K562 (cell line): ENCODE measurements around the gene POLR3GL. TPM values are rescaled to one million over a fixed set of nuclear protein-coding genes. Genes with fewer than 3 reads are reported as not detected.

ENCODE experiments used
- ATAC-seq: fragments of 200-7000 bp; cut with Tn5 transposase; 3 replicates; pipeline ENCODE4 v1.9.1; 2020; ENCODE audit warnings: moderate library complexity
- BruUV-seq: library from RNA; stranded (reverse); fragments of 400-500 nt; replicated peaks from 2 replicates; lab custom pipeline; 2021; lab: Mats Ljungman, UMichigan
- CTCF ChIA-PET: fragments of 300-600 bp; formaldehyde crosslinking; extraction: SDS; loops from one replicate; lab custom pipeline; 2021; ENCODE audit warnings: low intra/inter-chr PET ratio; lab: Yijun Ruan, JAX
- POLR2A ChIA-PET: fragments of 300-600, 350-650 bp; sonication (Branson Sonifier 250); formaldehyde crosslinking; extraction: SDS; loops from one replicate; lab custom pipeline; 2021; ENCODE audit warnings: antibody characterized with exemption, inconsistent platforms; lab: Yijun Ruan, JAX
- DNase-seq, 4 experiments: peaks; one replicate each; pipeline versions ENCODE4 v3.0.0 to v3.0.0-alpha.2; 2011 to 2018; ENCODE audit warnings: low spot score in 3 of 4, mixed read lengths in 3 of 4; ENCODE audit errors: extremely low read depth in 1 of 4
- FAIRE-seq: peaks from 2 replicates; lab custom pipeline; 2011; peaks lifted over from hg19 to GRCh38; lab: Jason Lieb, UNC
- H2AFZ ChIP-seq: 2 replicates; pipeline ENCODE4 v1.6.0; 2011; ENCODE audit warnings: low read depth, low read length, control low read depth, inconsistent platforms
- H3K27ac ChIP-seq: fragments of 200-600 bp; 3 replicates; pipeline ENCODE4 v1.8.0; 2011; ENCODE audit warnings: low read depth, mild to moderate bottlenecking, control low read depth, inconsistent platforms, low read length, moderate library complexity, mixed read lengths; ENCODE audit errors: extremely low read depth
- H3K27me3 ChIP-seq, 2 experiments: fragments of 300-600 bp in 1 of 2; 2 replicates in 1 of 2; 3 replicates in 1 of 2; pipeline versions ENCODE4 v1.6.0 to v1.8.0; 2011; ENCODE audit warnings: inconsistent platforms in 2 of 2, low read length in 2 of 2, mild to moderate bottlenecking in 1 of 2, mixed read lengths in 1 of 2, moderate library complexity in 1 of 2; ENCODE audit not compliant: control insufficient read depth in 2 of 2, insufficient read depth in 2 of 2
- H3K36me3 ChIP-seq: fragments of 300-600 bp; 3 replicates; pipeline ENCODE4 v1.8.0; 2011; ENCODE audit warnings: mild to moderate bottlenecking, low read length, inconsistent platforms; ENCODE audit not compliant: control insufficient read depth, insufficient read depth
- H3K4me1 ChIP-seq, 2 experiments: fragments of 200-600 bp in 1 of 2; replicated peaks in 1 of 2; 2 replicates in 1 of 2; 3 replicates in 1 of 2; pipeline versions ENCODE4 v1.5.1 to v1.8.0; 2011; ENCODE audit warnings: inconsistent platforms in 2 of 2, low read length in 2 of 2, mild to moderate bottlenecking in 1 of 2, mixed read lengths in 1 of 2, moderate library complexity in 1 of 2; ENCODE audit not compliant: control insufficient read depth in 2 of 2, insufficient read depth in 2 of 2
- H3K4me2 ChIP-seq: 2 replicates; pipeline ENCODE4 v1.6.1; 2011; ENCODE audit warnings: low read length, control low read depth, inconsistent platforms, mixed read lengths; ENCODE audit not compliant: insufficient read depth
- H3K4me3 ChIP-seq: fragments of 200-600 bp; sonication (generic), shearing (Covaris generic); 2 replicates; pipeline ENCODE4 v1.5.1; 2016; ENCODE audit warnings: control low read depth, inconsistent platforms
- H3K79me2 ChIP-seq: fragments of 200-600 bp; 3 replicates; pipeline ENCODE4 v1.8.0; 2011; ENCODE audit warnings: low read length, inconsistent platforms; ENCODE audit not compliant: control insufficient read depth, insufficient read depth
- H3K9ac ChIP-seq, 2 experiments: 2 replicates each; pipeline versions ENCODE4 v1.6.0 to v1.6.1; 2011; ENCODE audit warnings: low read depth in 2 of 2, low read length in 2 of 2, control low read depth in 1 of 2, inconsistent platforms in 1 of 2, mild to moderate bottlenecking in 1 of 2, mixed read lengths in 1 of 2; ENCODE audit not compliant: insufficient read depth in 1 of 2
- H3K9me1 ChIP-seq: one replicate; pipeline ENCODE4 v1.6.0; 2011; ENCODE audit warnings: inconsistent platforms, mild to moderate bottlenecking, low read length, moderate library complexity; ENCODE audit not compliant: control insufficient read depth, insufficient read depth
- H3K9me3 ChIP-seq: replicated peaks from 2 replicates; pipeline ENCODE4 v1.5.1; 2011; ENCODE audit warnings: low read depth, low read length, inconsistent platforms; ENCODE audit not compliant: control insufficient read depth, insufficient read depth
- H4K20me1 ChIP-seq: replicated peaks from 2 replicates; pipeline ENCODE4 v1.6.1; 2011; ENCODE audit warnings: low read length, inconsistent platforms, mixed read lengths; ENCODE audit not compliant: control insufficient read depth, insufficient read depth
- CAMTA2 ChIP-seq: fragments of 250-450 bp; sonication (Bioruptor Pico); conservative IDR thresholded peaks from 2 replicates; pipeline ENCODE4 v1.5.1; 2022
- CHD4 ChIP-seq: fragments of 200-600 bp; sonication (generic); IDR thresholded peaks from 3 replicates; pipeline ENCODE4 v1.6.1; 2012; ENCODE audit warnings: low read depth, mild to moderate bottlenecking, mixed read lengths, low read length, inconsistent platforms; ENCODE audit not compliant: insufficient read depth, insufficient replicate concordance, poor library complexity, severe bottlenecking
- DIDO1 ChIP-seq: fragments of 450-650 bp; IDR thresholded peaks from 2 replicates; pipeline ENCODE4 v1.6.1; 2016; ENCODE audit warnings: low read depth, missing biosample characterization, missing genetic modification characterization
- HIVEP1 ChIP-seq: fragments of 250-450 bp; sonication (Bioruptor Pico); IDR thresholded peaks from 2 replicates; pipeline ENCODE4 v1.4.0; 2020; ENCODE audit warnings: mild to moderate bottlenecking
- NRF1 ChIP-seq, 2 experiments: fragments of 450-650 bp; IDR thresholded peaks in 1 of 2; conservative IDR thresholded peaks in 1 of 2; 2 replicates each; pipeline ENCODE4 v1.6.1; 2014; ENCODE audit warnings: mild to moderate bottlenecking in 2 of 2
- RBM22 ChIP-seq: fragments of 200-400 bp; formaldehyde crosslinking; IDR thresholded peaks from 2 replicates; pipeline ENCODE4 v1.6.1; 2018; ENCODE audit warnings: low read length, low read depth; ENCODE audit not compliant: poor library complexity, severe bottlenecking
- SRSF1 ChIP-seq: fragments of 200-400 bp; formaldehyde crosslinking; IDR thresholded peaks from 2 replicates; pipeline ENCODE4 v1.6.1; 2017; ENCODE audit warnings: mild to moderate bottlenecking, low read depth, low read length, moderate library complexity
- ZBTB5 ChIP-seq: fragments of 450-650 bp; IDR thresholded peaks from 2 replicates; pipeline ENCODE4 v1.6.1; 2017; ENCODE audit warnings: antibody characterized with exemption
- ZNF41 ChIP-seq: fragments of 250-450 bp; sonication (Bioruptor Pico); conservative IDR thresholded peaks from 2 replicates; pipeline ENCODE4 v1.4.0; 2020; ENCODE audit warnings: mild to moderate bottlenecking
- WGBS: fragments of 100-300 bp; shearing (Covaris generic); methylation state at CpG from one replicate; pipeline ENCODE4 v1.1.6; 2016; ENCODE audit warnings: low coverage, mixed read lengths; ENCODE audit not compliant: insufficient coverage; ENCODE audit errors: missing lambda C conversion rate; 5-methylcytosine and 5-hydroxymethylcytosine counted together
- in situ Hi-C: fragments of 300-500 bp; cut with MboI; formaldehyde crosslinking; loops from 4 replicates; pipeline ENCODE4 v1.15.0; 2018; ENCODE audit warnings: inconsistent platforms, mixed read lengths
- intact Hi-C: fragments of 100-400 bp; cut with micrococcal nuclease; formaldehyde crosslinking; loops from 2 replicates; pipeline ENCODE4 v1.14.2; 2022
- polyA plus RNA-seq, 8 experiments: library from polyadenylated mRNA; depleted of rRNA in 4 of 8; stranded (reverse) in 5 of 8; unstranded in 3 of 8; fragments of >200 nt; fragmentation: Nextera tagmentation in 2 of 8; fragmentation: Illumina TruSeq in 1 of 8; extraction: Ambion mirVana in 2 of 8; extraction: Trizol in 1 of 8; gene quantifications; 2 replicates each; pipeline versions ENCODE4 v1.2.1 to v1.2.3, GENCODE V29; 2011 to 2014; ENCODE audit warnings: inconsistent platforms in 1 of 8, missing spikeins in 1 of 8
- total RNA-seq, 7 experiments: library from RNA; depleted of rRNA in 6 of 7; stranded (reverse); fragments of >200 nt in 6 of 7; fragmentation: Illumina TruSeq in 2 of 7; extraction: Trizol in 2 of 7; gene quantifications; 2 replicates each; pipeline versions ENCODE4 v1.2.1 to v1.2.3, GENCODE V29; 2011 to 2021; ENCODE audit warnings: low replicate concordance in 1 of 7
- TF ChIP-seq, protein P1 (sequence below): fragments of 450-650 bp; formaldehyde crosslinking; IDR thresholded peaks from 2 replicates; pipeline ENCODE4 v1.4.0; 2022; ENCODE audit warnings: missing genetic modification characterization
- TF ChIP-seq, protein P2 (sequence below): fragments of 450-650 bp; formaldehyde crosslinking; IDR thresholded peaks from 2 replicates; pipeline ENCODE4 v1.4.0; 2020; ENCODE audit warnings: mild to moderate bottlenecking

Gene POLR3GL
- total and polyA plus RNA-seq, 9 of the 15 experiments (the other 6 are each of a cell fraction or from before 2014, with no cell fraction given), result 14.6 to 48.4 (median 38.2) TPM

- no peaks in the 10 kb centered on the region for H3K9me3 ChIP-seq
- CTCF ChIA-PET, result no interaction called here
- BruUV-seq, result no TSS peak
- in situ Hi-C loops, result no loop called here
- H3K4me1 ChIP-seq, result peaks cover 38 to 39% of the 10 kb centered on the region in 2 experiments; a peak in 4 of 5 replicates
- no peak overlapping the region for H3K27ac ChIP-seq
- H2AFZ ChIP-seq, result no peak overlapping the region
- 90% methylated on average over 11 of the region's 12 CpGs for WGBS
- no peaks in the 10 kb centered on the region for H4K20me1 ChIP-seq
- POLR2A ChIA-PET, result no interaction called here
- DNase-seq (no peak), ATAC-seq (no peak), FAIRE-seq (no peak)
- intact Hi-C loops, result no loop called here
- H3K9me1 ChIP-seq, result no peaks in the 10 kb centered on the region
- H3K36me3 ChIP-seq, result no peaks in the 10 kb centered on the region
- no peak overlapping the region for H3K9ac ChIP-seq
- no peak overlapping the region for H3K4me3 ChIP-seq
- TF ChIP-seq HIVEP1 (CRISPR knock-in tag), result no peak
- no peak for TF ChIP-seq CHD4
- no peak for TF ChIP-seq NRF1 (conservative IDR thresholded peaks at IDR 0.05 in 1 of 2, IDR thresholded peaks at IDR 0.05 in 1 of 2)
- TF ChIP-seq SRSF1, result no peak
- TF ChIP-seq ZBTB5, result no peak
- no peak for TF ChIP-seq DIDO1 (tag)
- TF ChIP-seq RBM22, result no peak
- no peak for TF ChIP-seq CAMTA2
- TF ChIP-seq, protein P1, sequence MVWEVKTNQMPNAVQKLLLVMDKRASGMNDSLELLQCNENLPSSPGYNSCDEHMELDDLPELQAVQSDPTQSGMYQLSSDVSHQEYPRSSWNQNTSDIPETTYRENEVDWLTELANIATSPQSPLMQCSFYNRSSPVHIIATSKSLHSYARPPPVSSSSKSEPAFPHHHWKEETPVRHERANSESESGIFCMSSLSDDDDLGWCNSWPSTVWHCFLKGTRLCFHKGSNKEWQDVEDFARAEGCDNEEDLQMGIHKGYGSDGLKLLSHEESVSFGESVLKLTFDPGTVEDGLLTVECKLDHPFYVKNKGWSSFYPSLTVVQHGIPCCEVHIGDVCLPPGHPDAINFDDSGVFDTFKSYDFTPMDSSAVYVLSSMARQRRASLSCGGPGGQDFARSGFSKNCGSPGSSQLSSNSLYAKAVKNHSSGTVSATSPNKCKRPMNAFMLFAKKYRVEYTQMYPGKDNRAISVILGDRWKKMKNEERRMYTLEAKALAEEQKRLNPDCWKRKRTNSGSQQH (CRISPR knock-in tag), result no peak
- TF ChIP-seq, protein P2, sequence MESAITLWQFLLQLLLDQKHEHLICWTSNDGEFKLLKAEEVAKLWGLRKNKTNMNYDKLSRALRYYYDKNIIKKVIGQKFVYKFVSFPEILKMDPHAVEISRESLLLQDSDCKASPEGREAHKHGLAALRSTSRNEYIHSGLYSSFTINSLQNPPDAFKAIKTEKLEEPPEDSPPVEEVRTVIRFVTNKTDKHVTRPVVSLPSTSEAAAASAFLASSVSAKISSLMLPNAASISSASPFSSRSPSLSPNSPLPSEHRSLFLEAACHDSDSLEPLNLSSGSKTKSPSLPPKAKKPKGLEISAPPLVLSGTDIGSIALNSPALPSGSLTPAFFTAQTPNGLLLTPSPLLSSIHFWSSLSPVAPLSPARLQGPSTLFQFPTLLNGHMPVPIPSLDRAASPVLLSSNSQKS (CRISPR knock-in tag), result no peak
- no peak for TF ChIP-seq ZNF41 (CRISPR knock-in tag)
- no peak overlapping the region for H3K4me2 ChIP-seq
- no peaks in the 10 kb centered on the region; a peak in 1 of 5 replicates for H3K27me3 ChIP-seq
- H3K79me2 ChIP-seq, result peaks cover 31% of the 10 kb centered on the region
These were observed 4.5 kb upstream of the POLR3GL start for GRCh38 chr1:145959957-145960467.
